Right renal pelvis (tissue), 4 donors: ENCODE measurements around the gene SPTBN1. TPM values are rescaled to one million over a fixed set of nuclear protein-coding genes. Genes with fewer than 3 reads are reported as not detected.
"Not testable (repeated sequence)": the region's sequence is repeated elsewhere in the genome, so short reads cannot be mapped to it uniquely, and the experiment has no call there.

Source experiments
- DNase-seq, 4 donors: peaks; one replicate each; pipeline ENCODE4 v3.0.0-alpha.2; 2013; ENCODE audit warnings: low read depth in 4 of 4, low spot score in 3 of 4, missing footprints in 1 of 4
- polyA plus RNA-seq, 4 donors: library from polyadenylated mRNA; unstranded; fragments of 120-200 nt; gene quantifications; one replicate each; pipeline ENCODE4 v1.2.1, GENCODE V29; 2013; ENCODE audit not compliant: insufficient read length in 4 of 4

SPTBN1 gene
- polyA plus RNA-seq, 4 donors: 224 to 243 (median 228) TPM

DNA sequence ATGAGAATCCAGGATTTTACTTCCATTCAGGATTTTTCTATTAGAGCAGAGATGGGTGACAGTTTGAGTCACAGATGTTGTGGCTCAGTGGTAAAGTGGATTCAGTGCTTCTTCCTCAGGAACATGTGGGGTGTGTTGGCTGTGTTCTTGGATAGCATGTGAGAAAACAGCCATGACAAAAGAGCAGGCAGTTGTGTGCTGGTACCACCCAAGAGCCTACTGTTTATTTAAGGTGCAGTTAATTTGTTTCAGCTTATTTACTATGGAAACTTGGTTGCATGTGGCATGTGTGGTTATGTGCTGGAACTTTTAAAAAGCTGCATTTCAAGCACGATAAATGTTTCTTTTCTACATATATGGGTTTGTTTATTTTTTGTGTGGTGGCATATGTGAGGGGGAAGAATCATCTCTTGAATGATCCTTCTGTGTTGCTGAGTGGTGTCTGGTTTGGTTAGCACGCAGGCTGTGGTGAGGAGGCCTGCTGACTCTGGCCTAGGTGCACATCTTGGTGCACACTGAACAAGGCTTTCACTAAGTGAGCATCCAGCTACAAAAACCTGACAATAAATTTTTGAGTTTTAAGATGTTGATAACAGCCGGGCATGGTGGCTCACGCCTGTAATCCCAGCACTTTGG lies 67.3 kb downstream of the SPTBN1 start:
- no peak for DNase-seq

DNA sequence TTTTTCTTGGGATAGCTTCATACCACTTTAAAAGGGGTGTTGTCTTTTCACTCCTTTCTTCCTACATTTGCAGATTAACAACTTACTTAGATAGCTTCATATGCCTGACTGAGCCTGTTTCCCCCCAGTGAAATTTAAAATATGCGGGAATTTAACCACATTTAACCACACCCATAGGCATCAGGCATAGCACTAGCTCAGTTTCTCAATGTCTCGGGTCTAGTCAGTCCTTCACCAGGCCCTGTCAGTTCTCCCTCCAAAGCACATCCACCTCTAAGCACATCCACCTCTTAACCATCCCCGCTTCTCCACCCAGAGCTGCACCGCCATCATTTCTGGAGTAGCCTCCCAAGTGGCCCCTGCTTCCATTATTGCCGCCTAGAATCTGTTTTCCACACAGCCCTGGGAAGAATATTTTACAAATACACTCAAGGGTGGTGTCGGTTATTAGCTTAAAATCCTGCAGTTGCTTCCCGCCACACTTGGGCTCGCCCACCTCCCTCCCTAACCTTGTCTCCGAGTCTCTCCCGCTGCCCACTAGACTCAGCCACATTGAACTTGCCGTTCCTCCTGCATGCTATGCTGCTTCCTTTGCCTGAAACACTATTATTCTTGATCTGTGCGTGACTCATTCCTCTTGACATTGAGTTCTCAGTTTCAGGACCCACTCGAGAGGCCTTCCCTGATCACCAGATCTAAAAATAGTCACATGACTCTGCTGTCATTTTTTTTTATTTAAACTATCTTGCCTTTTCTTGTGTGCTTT lies 68.3 kb downstream of the SPTBN1 start:
- no peak for DNase-seq

DNA sequence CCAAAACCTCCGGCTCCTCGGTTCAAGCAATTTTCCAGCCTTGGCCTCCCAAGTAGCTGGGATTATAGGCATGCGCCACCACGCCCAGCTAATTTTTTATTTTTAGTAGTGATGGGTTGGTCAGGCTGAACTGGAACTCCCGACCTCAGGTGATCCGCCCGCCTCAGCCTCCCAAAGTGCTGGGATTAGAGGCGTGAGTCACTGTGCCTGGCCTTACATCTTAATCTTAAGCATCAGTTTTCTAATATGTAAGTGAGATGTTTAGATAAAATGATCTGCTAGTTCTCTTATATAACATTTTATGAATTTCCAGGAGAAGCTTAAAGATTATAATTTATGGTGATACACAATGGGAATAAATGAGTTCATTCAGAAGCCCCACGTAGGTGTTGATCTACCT lies 69.2 kb downstream of the SPTBN1 start:
- no peak for DNase-seq

DNA sequence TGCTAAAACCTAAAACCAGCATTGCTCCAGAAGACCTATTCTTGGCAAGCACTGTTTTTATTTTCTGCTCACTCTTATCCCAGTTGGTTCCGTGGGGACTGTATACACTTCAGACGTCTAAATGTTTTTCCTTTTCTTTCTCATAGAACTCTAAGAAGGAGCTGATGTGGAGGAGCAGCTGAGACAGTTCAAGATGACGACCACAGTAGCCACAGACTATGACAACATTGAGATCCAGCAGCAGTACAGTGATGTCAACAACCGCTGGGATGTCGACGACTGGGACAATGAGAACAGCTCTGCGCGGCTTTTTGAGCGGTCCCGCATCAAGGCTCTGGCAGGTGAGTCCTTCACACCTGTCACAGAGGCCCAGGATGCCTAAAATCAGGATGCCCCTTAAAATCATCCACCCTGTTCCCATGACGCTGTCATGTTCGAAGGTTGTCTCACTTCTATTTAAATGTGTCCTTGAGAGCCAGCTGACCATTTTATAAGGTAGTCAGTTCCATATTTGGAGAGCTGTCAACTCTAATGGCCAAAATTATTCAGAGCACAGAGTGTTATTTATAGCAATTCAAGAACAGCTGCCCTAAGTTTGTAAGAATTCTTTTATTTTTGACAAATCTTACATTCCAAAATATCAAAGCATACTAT lies 70.2 kb downstream of the SPTBN1 start:
- DNase-seq: no peak

DNA sequence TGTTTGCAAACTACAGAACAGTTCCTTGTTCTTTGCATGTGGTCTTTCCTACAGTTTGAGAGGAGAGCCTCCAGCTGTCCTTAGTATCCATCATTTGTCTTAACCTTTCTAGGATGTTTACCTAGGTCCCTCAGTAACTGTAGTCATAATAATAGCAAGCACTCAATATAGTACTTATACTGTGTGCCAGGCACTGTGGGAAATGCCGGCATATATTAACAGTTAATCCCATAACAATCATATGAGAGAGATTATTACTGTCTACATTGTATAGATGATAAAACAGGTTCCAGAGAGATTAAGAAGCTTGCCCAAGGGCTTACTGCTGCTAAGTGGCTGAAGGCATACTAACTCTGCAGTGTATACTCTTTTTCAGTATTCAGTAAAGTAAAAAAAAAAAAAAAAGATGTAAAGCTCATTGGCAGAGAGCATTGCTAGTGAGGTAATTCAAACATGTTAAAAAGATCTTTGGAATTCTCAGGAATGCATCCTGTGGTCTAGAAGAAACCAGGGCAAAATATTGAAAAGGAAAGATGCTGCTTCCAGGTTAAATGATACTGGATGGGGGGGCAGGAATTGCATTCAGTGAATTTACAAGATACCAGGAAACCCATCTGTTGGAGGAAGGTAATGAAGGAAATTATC lies 72.3 kb downstream of the SPTBN1 start:
- no peak for DNase-seq

DNA sequence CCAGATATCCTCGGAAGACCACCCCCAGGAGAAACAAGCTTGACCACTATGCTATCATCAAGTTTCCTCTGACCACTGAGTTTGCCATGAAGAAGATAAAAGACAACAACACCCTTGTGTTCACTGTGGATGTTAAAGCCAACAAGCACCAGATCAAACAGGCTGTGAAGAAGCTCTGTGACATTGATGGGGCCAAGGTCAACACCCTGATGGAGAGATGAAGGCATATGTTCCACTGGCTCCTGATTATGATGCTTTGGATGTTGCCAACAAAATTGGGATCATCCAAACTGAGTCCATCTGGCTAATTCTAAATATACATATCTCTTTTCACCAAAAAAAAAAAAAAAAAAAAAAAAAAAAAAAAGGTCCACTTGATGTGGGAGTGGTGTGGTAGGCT lies 73.4 kb downstream of the SPTBN1 start:
- DNase-seq: not testable (repeated sequence)

DNA sequence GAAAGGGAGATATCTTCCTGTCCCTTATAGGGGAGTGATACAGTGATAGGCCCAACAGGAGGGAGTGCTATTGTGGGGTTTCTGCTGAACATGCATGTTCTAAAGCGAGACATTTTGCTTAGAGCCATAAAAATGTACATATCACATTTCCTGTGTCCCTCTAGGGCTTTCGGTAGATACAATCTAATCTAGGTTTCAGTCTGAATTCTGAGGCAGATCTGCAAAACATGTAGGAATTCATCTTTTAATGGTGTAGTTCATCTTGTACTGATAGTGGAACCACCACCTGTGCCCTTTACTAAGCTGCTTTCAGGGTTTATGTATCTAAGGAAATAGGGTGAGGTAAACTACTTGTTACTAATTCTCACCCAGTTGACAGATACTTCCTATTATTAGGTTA lies 73.8 kb downstream of the SPTBN1 start:
- no peak for DNase-seq

DNA sequence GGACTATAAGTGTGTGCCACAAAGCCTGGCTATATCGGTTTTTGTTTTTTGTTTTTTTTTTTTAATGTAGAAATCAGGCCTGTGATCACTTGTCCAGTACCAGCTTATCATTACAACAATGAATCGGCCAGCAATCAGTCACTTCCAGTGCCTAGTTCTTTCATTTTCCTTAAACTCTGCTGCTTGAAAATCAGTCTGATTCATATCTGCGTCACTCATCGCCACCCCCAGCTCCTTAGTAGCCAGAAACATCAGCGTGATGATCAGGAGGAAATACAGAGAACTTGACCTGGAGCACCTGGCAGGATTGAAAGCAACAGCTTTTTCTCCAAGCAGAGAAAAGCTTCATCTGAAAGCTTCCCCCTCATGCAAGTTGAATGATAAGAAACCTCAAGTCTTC lies 75.4 kb downstream of the SPTBN1 start:
- no peak for DNase-seq

DNA sequence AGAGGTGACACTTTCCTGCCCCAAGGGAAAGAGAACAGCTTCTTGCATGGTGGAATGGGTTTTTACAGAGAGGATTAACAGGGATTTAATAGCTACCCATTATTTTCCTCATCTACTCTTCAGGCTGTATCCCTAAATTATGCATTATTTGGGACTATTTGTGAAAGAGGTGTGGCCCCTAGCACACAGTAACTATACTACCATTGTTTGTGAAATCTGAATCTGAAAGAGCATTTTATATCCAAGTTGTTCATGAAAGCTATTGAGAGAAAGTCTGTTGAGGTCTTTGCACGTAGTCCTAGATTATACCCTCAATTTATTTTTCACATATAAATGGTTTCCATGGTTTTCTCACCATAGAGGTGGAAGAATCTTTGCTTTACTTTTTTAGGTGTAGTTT lies 78.1 kb downstream of the SPTBN1 start:
- DNase-seq: no peak

DNA sequence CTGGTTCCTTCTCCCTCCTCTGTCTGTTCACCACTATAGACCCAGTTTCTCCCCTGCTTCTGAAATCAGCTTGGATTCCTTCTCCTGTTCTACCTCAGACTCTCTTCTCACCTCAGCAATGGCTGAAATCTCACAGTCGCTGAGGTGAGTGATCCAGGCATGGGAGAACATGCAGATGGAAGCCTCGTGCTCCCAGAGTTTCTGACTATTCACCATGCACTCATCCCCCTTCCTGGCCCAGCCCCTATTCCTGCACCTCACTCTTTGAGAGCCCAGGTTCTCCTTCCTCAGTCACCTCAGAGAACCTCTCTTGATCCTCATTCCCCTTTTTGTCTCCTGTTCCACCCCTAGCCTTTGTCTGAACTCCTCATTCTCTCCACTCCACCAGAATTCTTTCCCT lies 78.5 kb downstream of the SPTBN1 start:
- no peak for DNase-seq

DNA sequence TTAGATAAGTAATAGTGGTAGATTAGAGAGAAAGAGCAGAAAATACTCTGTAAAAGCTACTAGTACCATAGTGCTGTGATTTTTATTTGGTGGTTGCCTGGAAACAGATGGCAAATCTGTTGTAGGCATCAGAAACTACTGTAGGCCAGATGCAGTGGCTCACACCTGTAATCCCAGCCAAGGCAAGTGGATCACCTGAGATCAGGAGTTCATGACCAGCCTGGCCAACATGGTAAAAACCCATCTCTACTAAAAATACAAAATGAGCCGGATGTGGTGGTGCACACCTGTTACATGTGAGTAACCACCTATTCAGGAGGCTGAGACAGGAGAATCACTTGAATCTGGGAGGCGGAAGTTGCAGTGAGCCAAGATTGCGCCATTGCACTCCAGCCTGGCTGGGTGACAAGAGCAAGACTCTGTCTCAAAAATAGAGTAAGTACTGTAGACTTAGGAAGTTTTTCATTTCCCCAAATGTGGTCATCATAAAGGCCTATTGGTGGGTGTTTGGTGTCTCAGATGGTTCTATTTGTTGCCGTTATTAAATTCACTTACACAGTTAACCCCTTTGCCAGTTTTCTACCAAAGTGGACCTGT lies 79.6 kb downstream of the SPTBN1 start:
- DNase-seq: no peak

DNA sequence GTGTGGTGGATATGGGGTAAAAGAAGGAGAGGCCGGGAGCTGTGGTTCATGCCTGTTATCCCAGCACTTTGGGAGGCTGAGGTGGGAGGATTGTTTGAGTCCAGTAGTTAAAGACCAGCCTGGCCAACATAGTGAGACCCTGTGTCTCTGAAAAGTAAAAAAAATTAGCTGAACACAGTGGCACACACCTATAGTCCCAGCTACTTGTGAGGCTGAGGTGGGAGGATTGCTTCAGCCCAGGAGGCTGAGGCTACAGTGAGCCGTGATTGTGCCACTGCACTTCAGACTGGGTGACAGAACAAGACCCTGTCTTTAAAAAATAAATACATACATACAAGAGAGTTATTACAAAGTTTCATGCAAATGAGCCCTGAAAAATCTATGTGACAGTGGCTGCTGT lies 80.6 kb downstream of the SPTBN1 start:
- no peak for DNase-seq

DNA sequence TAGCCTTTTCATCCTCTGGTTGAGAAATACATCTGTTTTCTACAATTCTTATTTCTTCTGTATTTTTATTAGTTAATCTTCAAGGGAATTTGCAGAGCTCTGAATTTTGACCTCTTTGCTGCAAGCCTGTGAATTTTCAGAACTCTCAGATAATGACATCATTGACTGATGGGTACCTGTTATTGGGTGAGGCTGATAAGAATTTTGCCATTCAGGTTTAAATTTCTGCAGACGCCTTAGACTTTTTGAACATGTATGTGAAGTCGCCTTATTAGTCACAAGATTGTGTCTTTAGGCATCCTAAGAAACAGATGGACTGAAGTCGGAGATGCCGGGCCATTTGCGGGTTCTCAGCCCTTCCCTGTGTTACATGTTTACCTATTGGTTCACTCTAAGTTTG lies 82.4 kb downstream of the SPTBN1 start:
- DNase-seq: no peak

DNA sequence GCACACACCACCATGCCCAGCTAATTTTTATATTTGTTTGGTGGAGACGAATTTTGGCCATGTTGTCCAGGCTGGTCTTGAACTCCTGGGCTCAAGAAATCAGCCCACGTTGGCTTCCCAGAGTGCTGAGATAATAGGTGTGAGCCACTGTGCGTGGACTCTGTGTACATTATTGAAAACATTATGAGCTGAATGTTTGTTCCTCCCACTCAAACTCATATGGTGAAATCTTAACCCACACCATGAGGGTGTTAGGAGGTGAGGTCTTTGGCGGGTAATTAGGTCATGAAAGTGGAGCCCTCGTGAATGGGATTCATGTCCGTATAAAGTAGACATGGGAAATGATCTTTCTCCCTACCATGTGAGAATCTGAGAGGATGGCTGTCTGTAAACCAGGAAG lies 83.6 kb downstream of the SPTBN1 start:
- DNase-seq: no peak

DNA sequence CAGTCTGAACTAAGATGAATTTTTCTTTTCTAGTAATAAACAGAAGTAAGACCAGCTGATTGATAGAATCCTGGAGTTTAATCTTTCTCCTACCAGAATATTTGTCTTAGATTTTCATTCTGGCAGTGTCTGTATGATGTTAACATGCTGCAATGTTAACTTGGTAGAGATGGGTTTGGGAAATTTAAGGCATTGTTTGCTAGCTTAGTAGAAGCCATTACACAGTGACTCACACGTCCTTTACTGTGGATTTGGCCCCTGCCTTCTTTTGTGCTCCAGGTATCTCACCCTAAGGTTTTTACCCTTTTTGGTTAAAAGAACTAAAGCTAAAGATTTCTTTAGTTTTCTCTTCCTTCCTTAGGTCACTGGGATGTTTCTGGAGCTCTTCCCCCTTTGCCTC lies 84.1 kb downstream of the SPTBN1 start:
- no peak for DNase-seq

DNA sequence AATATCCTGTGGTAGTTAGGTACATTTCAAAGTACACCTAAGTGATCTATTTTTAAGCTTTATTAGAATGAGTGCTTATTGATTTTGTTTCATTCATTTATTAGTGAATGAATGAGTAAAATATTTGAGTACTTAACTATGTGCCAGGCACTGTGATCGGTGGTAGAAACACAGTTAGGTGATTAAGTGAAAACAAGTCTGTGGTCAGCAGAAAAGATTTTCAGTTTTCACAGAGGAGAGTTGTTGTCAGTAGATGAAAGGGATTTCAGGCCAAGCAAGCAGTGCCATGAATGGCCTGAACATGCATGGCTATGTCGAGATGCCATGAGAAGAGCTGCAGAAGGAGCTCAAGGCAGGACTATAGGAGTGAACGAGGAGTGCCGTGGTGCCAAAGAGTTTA lies 85.9 kb downstream of the SPTBN1 start:
- DNase-seq: no peak

DNA sequence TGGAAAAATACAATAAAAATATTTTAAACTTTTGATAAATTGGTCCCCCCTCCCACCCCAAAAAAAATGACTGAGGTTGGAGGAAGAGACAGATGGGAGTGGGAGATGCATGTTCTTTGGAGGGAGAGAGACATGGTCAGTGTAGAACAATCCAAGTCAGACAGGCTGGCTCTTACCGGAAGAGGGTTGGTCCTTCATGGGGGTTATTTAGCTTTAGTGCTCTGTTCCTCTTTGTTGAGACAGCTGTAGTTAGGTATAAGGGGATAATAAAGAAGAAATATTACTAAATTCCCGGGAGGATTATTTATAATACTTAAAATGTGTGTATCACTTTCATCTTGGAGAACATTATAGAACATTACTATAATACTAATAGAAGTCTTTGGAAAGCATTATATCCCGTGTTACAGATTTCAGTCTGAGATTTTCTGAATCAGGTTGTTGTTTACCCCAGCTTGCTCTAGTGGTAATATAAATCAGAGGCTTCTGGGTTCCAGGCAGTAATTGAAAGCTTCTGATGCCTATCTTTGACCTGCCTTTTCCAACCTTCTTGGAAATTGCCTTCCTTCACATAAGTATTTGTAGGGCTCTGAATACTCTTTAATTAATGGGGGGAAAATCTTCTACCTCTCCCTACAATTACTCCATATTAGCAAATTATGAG lies 87.7 kb downstream of the SPTBN1 start:
- no peak for DNase-seq

DNA sequence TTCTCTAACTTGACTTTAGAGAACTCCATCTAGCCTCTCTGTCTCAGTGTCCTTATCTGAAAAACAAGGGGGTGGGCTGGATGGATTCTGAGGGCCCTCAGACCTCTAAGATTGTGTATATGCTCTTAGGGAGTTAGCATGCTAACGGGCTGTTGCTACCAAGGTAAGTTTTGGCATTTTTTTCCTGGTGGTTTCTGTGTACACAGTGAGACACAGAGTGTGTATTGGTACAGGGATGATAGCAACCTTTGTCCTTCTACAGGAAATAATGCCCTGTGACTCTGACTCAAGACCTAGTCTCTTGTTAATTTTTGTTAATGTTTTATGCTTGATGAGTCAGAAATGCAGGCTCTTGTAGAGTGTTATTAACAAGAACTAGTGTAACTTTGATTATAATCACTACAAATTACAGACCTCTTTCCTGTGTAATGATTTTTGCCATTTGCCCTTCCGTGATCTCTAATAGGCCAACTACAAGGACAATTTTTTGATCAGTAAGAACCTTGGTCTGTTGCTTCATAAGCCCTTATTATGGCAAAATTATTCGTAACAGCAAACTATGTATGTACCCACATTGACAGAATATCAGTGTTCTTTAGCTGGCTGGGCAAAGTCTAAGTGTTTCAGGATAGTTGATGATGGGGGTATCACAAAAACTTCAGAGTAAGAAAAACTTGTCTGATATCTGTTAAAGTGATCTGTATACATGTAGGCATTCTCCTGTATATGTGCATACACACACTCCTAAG lies 89.7 kb downstream of the SPTBN1 start:
- no peak for DNase-seq

DNA sequence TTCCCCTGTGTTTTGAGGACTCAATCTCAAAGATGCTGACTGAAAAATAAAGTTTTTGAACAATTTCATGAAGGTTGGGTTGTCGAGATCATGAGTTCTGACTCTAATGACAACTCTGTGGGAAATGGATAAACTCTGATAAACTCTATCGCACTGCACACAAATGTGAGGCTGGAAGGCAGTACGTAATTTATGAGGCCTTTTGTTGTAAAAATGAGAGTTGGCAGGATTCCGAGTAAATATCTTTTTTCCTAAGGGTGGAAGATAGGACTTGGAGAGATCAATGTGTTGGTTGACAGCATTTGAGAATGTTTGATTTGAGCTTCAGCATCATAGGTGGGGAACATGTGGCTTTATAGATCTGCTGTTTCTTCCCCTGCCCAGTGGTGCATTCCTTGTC lies 90.4 kb downstream of the SPTBN1 start:
- DNase-seq: no peak
